Natural killer cell (primary cell): ENCODE results near the gene TLK1. TPM values are rescaled to one million over a fixed set of nuclear protein-coding genes. Genes with fewer than 3 reads are reported as not detected.

Experiments
- ATAC-seq, 3 donors: fragments of 150-1000 bp in 2 of 3; fragments of 200-7000 bp in 1 of 3; cut with Tn5 transposase; 1 replicate in 1 of 3; 2 replicates in 2 of 3; pipeline ENCODE4 v1.10.0; 2021; ENCODE audit warnings: mild to moderate bottlenecking in 2 of 3, moderate library complexity in 2 of 3
- DNase-seq, 2 donors: peaks; one replicate each; pipeline versions ENCODE4 v3.0.0 to v3.0.0-alpha.2; 2013 to 2021; ENCODE audit warnings: mixed read lengths in 1 of 2
- H3K27ac ChIP-seq: one replicate; pipeline ENCODE4 v1.5.1; 2013; ENCODE audit warnings: mild to moderate bottlenecking, low read length
- H3K27me3 ChIP-seq: one replicate; pipeline ENCODE4 v1.6.1; 2013; ENCODE audit warnings: low read length; ENCODE audit not compliant: control insufficient read depth, insufficient read depth
- H3K36me3 ChIP-seq: one replicate; pipeline ENCODE4 v1.6.1; 2013; ENCODE audit warnings: low read length; ENCODE audit not compliant: control insufficient read depth, insufficient read depth
- H3K4me1 ChIP-seq: one replicate; pipeline ENCODE4 v1.6.1; 2013; ENCODE audit warnings: low read length; ENCODE audit not compliant: control insufficient read depth, insufficient read depth
- H3K4me3 ChIP-seq: one replicate; pipeline ENCODE4 v1.5.1; 2013; ENCODE audit warnings: low read length
- H3K9me3 ChIP-seq: one replicate; pipeline ENCODE4 v1.6.1; 2013; ENCODE audit warnings: low read length; ENCODE audit not compliant: control insufficient read depth, insufficient read depth
- H3K27ac Mint-ChIP-seq, 2 donors: one replicate each; pipeline ENCODE4 v1.8.0; 2022; ENCODE audit warnings: mild to moderate bottlenecking in 2 of 2, mixed read lengths in 2 of 2, moderate library complexity in 1 of 2
- H3K27me3 Mint-ChIP-seq, 2 donors: one replicate each; pipeline ENCODE4 v1.8.0; 2022; ENCODE audit warnings: low read depth in 2 of 2, mixed read lengths in 2 of 2
- H3K36me3 Mint-ChIP-seq: one replicate; pipeline ENCODE4 v1.8.0; 2022; ENCODE audit warnings: mixed read lengths
- H3K4me1 Mint-ChIP-seq, 2 donors: one replicate each; pipeline ENCODE4 v1.8.0; 2022; ENCODE audit warnings: mixed read lengths in 2 of 2
- H3K4me3 Mint-ChIP-seq: one replicate; pipeline ENCODE4 v1.8.0; 2022; ENCODE audit warnings: mild to moderate bottlenecking, moderate library complexity, mixed read lengths
- H3K9me3 Mint-ChIP-seq, 2 donors: one replicate each; pipeline ENCODE4 v1.8.0; 2022; ENCODE audit warnings: mixed read lengths in 2 of 2
- CTCF ChIP-seq: fragments of 200-600 bp; IDR thresholded peaks from one replicate; pipeline ENCODE4 v1.8.0; 2022; ENCODE audit warnings: antibody characterized with exemption
- WGBS: methylation state at CpG from one replicate; pipeline ENCODE4 v1.1.7; 2013; ENCODE audit warnings: missing lambda C conversion rate; ENCODE audit not compliant: insufficient coverage; 5-methylcytosine and 5-hydroxymethylcytosine counted together
- intact Hi-C: fragments of 100-400 bp; cut with micrococcal nuclease; formaldehyde crosslinking; loops from one replicate; pipeline ENCODE4 v1.14.2; 2022
- total RNA-seq, 4 donors: library from RNA; stranded (reverse); fragments of 120-200 nt in 1 of 4; gene quantifications; one replicate each; pipeline versions ENCODE4 v1.2.3 to v1.2.4, GENCODE V29; 2013 to 2022

The TLK1 gene
- total RNA-seq, 3 donors from 2014 or later (not counting 1 experiment from before 2014, with no cell fraction given), result 90.9 to 101 (median 91.2) TPM

- H3K27me3 Mint-ChIP-seq, result no peaks in the 10 kb centered on the region
- H3K27me3 ChIP-seq, result no peaks in the 10 kb centered on the region
- H3K4me3 Mint-ChIP-seq, result no peak overlapping the region
- H3K4me1 Mint-ChIP-seq, result peaks cover 11 to 12% of the 10 kb centered on the region in 2 donors
- H3K27ac ChIP-seq, result no peak overlapping the region
- peak overlapping the region; percentile 38 to 58 for H3K27ac Mint-ChIP-seq
- no peak for TF ChIP-seq CTCF
- peaks cover 42% of the 10 kb centered on the region for H3K36me3 Mint-ChIP-seq
- peak in 1 of 2 donors; percentile 32 for DNase-seq
- H3K4me3 ChIP-seq, result no peak overlapping the region
- intact Hi-C loops, result no loop called here
- peaks cover 54% of the 10 kb centered on the region for H3K36me3 ChIP-seq
- H3K9me3 Mint-ChIP-seq, result no peaks in the 10 kb centered on the region
- 100% methylated on average over 1 of the region's 1 CpG for WGBS
- H3K9me3 ChIP-seq, result no peaks in the 10 kb centered on the region
- H3K4me1 ChIP-seq, result no peaks in the 10 kb centered on the region
- no peak for ATAC-seq
Observed at GRCh38 chr2:171042253-171042969, 118.3 kb downstream of the TLK1 start.

- Mint-ChIP-seq H3K27me3 (no peaks in the 10 kb centered on the region), H3K4me3 (no peak overlapping the region), H3K4me1 (peaks cover 0 to 7% of the 10 kb centered on the region in 2 donors), H3K27ac (no peak overlapping the region), H3K9me3 (peaks cover 2 to 3% of the 10 kb centered on the region in 2 donors), H3K36me3 (peaks cover 31% of the 10 kb centered on the region)
- H3K27ac ChIP-seq, result no peak overlapping the region
- H3K9me3 ChIP-seq, result no peaks in the 10 kb centered on the region
- intact Hi-C loops, result no loop called here
- DNase-seq (no peak), ATAC-seq (no peak)
- H3K27me3 ChIP-seq, result no peaks in the 10 kb centered on the region
- H3K36me3 ChIP-seq, result peaks cover 37% of the 10 kb centered on the region
- H3K4me3 ChIP-seq, result no peak overlapping the region
- no peak for TF ChIP-seq CTCF
- WGBS, result 86% methylated on average over 1 of the region's 2 CpGs
- no peaks in the 10 kb centered on the region for H3K4me1 ChIP-seq
Observed at GRCh38 chr2:171036532-171036931, 124.2 kb downstream of the TLK1 start.

DNA sequence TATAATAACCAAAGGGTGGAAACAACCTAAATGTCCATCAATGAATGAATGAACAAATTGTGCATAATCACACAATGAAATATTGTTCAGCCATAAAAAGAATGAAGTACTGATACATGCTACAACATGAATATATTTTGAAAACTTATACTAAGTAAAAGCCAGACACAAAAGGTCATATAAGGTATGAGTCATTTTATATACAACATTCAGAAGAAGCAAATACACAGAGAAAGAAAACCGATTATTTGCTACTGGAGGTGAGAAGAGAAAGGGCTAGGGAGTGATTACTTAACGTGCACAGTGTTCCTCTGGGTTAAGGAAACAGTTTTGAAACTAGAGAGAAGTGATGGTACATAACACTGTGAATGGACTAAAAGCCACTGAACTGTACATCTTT, 126.4 kb downstream of the TLK1 start:
- Histone ChIP-seq H3K4me3 (no peak overlapping the region), H3K36me3 (peaks cover 22% of the 10 kb centered on the region), H3K9me3 (no peaks in the 10 kb centered on the region), H3K27ac (no peak overlapping the region), H3K4me1 (no peaks in the 10 kb centered on the region), H3K27me3 (no peaks in the 10 kb centered on the region)
- no peak for TF ChIP-seq CTCF
- intact Hi-C loops, result no loop called here
- Mint-ChIP-seq H3K9me3 (peaks cover 2 to 3% of the 10 kb centered on the region in 2 donors), H3K27me3 (no peaks in the 10 kb centered on the region), H3K36me3 (peaks cover 21% of the 10 kb centered on the region), H3K4me1 (peaks cover 0 to 7% of the 10 kb centered on the region in 2 donors), H3K27ac (peak overlapping the region in 1 of 2 donors; percentile 8), H3K4me3 (no peak overlapping the region)
- ATAC-seq (no peak), DNase-seq (no peak)
- WGBS, result 0% methylated on average over 1 of the region's 2 CpGs

DNA sequence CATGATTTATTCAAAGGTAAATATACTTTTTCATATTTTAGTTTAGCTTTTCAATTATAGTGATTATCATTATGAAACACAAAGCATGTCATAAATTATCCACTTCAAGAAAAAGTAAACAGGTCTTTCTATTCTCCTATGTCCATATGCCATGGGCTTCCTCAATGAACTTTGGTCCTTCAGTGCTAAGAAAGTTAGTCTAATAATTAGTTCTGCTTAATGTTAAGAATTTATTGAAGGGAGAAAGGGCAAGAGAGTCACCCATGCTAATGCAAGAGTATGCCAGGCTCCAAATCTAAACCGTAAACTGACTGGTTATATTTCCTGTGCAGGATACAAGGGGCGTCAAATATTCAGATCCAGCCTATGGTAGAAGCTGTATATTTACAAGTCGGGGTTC, 135.5 kb downstream of the TLK1 start:
- 99% methylated on average over 3 of the region's 3 CpGs for WGBS
- no peak for TF ChIP-seq CTCF
- peaks cover 26% of the 10 kb centered on the region for H3K36me3 ChIP-seq
- no peak overlapping the region for H3K4me3 Mint-ChIP-seq
- intact Hi-C loops, result no loop called here
- DNase-seq (no peak), ATAC-seq (no peak)
- H3K27ac Mint-ChIP-seq, result no peak overlapping the region
- H3K36me3 Mint-ChIP-seq, result peaks cover 8% of the 10 kb centered on the region
- H3K27ac ChIP-seq, result no peak overlapping the region
- no peaks in the 10 kb centered on the region for H3K4me1 Mint-ChIP-seq
- H3K4me1 ChIP-seq, result no peaks in the 10 kb centered on the region
- H3K9me3 Mint-ChIP-seq, result no peaks in the 10 kb centered on the region
- no peak overlapping the region for H3K4me3 ChIP-seq
- no peaks in the 10 kb centered on the region for H3K9me3 ChIP-seq
- H3K27me3 Mint-ChIP-seq, result no peaks in the 10 kb centered on the region
- H3K27me3 ChIP-seq, result no peaks in the 10 kb centered on the region
